Measurements from ENCODE around the gene PCAT7.
A peak's percentile ranks its signal among the peaks of the same experiment; 100 is the strongest.
"Not testable (repeated sequence)": the region's sequence is repeated elsewhere in the genome, so short reads cannot be mapped to it uniquely, and the experiment has no call there.

The PCAT7 gene

GRCh38 chr9:94564279-94564678 is 9.4 kb downstream of the PCAT7 start:
- DNase-seq: not testable (repeated sequence)

GRCh38 chr9:94566550-94566949 is 11.7 kb downstream of the PCAT7 start:
- DNase-seq: no peak

GRCh38 chr9:94567271-94567670 is 12.4 kb downstream of the PCAT7 start:
- DNase-seq: no peak

GRCh38 chr9:94568250-94568889 is 13.5 kb downstream of the PCAT7 start:
- no peak for DNase-seq

- no peak for DNase-seq
Measured at GRCh38 chr9:94568972-94569712, 14.3 kb downstream of the PCAT7 start.

- DNase-seq: no peak
Measured at GRCh38 chr9:94576131-94576530, 21.2 kb downstream of the PCAT7 start.

- no peak for DNase-seq
Measured at GRCh38 chr9:94577036-94577435, 22.2 kb downstream of the PCAT7 start.

- DNase-seq: no peak
Measured at GRCh38 chr9:94577571-94577970, 22.7 kb downstream of the PCAT7 start.

GRCh38 chr9:94581728-94582127 is 26.8 kb downstream of the PCAT7 start:
- no peak for DNase-seq

- DNase-seq: no peak
Measured at GRCh38 chr9:94584555-94584954, 29.7 kb downstream of the PCAT7 start.

GRCh38 chr9:94586316-94586715 is 31.4 kb downstream of the PCAT7 start:
- DNase-seq: no peak

GRCh38 chr9:94586814-94587213 is 31.9 kb downstream of the PCAT7 start:
- peak; percentile 21 for DNase-seq

- no peak for DNase-seq
Measured at GRCh38 chr9:94588681-94589080, 33.8 kb downstream of the PCAT7 start.

- not testable (repeated sequence) for DNase-seq
Measured at GRCh38 chr9:94591046-94591545, 36.2 kb downstream of the PCAT7 start.

- no peak for DNase-seq
Measured at GRCh38 chr9:94591876-94592275, 37.0 kb downstream of the PCAT7 start.

GRCh38 chr9:94592683-94593082 is 37.8 kb downstream of the PCAT7 start:
- DNase-seq: not testable (repeated sequence)

GRCh38 chr9:94593459-94594345 is 38.8 kb downstream of the PCAT7 start, which contains the start of gene FBP2:
Gene FBP2 (minus strand): TSS chr9:94593824. CDS start chr9:94593726, 98 bp downstream.
- DNase-seq: no peak

- DNase-seq: no peak
Measured at GRCh38 chr9:94599102-94599501, 44.2 kb downstream of the PCAT7 start.

- DNase-seq: no peak
Measured at GRCh38 chr9:94600258-94600657, 45.4 kb downstream of the PCAT7 start.

GRCh38 chr9:94600715-94601114 is 45.8 kb downstream of the PCAT7 start:
- DNase-seq: no peak

GRCh38 chr9:94602666-94603065 is 47.8 kb downstream of the PCAT7 start:
- no peak for DNase-seq

GRCh38 chr9:94603259-94604160 is 48.6 kb downstream of the PCAT7 start:
- peak; percentile 52 for DNase-seq

Data from HCEC 1CT (cell line).